HepG2 (cell line): ENCODE data around the gene DCHS2. TPM values are rescaled to one million over a fixed set of nuclear protein-coding genes. Genes with fewer than 3 reads are reported as not detected.

Experiments used
- ATAC-seq: fragments of 200-7000 bp; cut with Tn5 transposase; 3 replicates; pipeline ENCODE4 v1.9.1; 2020; ENCODE audit warnings: mild to moderate bottlenecking, moderate library complexity
- BruUV-seq: library from RNA; stranded (reverse); fragments of 400-500 nt; replicated peaks from 2 replicates; lab custom pipeline; 2021; lab: Mats Ljungman, UMichigan
- CTCF ChIA-PET: fragments of 300-600 bp; formaldehyde crosslinking; extraction: SDS; loops from one replicate; lab custom pipeline; 2021; ENCODE audit warnings: low total read pairs, inconsistent platforms, low intra/inter-chr PET ratio; lab: Yijun Ruan, JAX
- POLR2A ChIA-PET: fragments of 350-600 bp; sonication (Branson Sonifier 250); formaldehyde crosslinking; loops from one replicate; lab custom pipeline; 2020; ENCODE audit warnings: antibody characterized with exemption, inconsistent platforms; lab: Yijun Ruan, JAX
- DNase-seq: peaks from one replicate; pipeline ENCODE4 v3.0.0-alpha.2; 2015; ENCODE audit warnings: low spot score
- FAIRE-seq: peaks from 3 replicates; lab custom pipeline; 2011; peaks lifted over from hg19 to GRCh38; lab: Jason Lieb, UNC
- H2AFZ ChIP-seq: one replicate; pipeline ENCODE4 v1.6.1; 2011; ENCODE audit warnings: low read length, inconsistent platforms
- H3K27ac ChIP-seq: fragments of 300-600 bp; 3 replicates; pipeline ENCODE4 v1.8.0; 2011; ENCODE audit warnings: mixed run types, mild to moderate bottlenecking, mixed read lengths, low read length, inconsistent platforms; ENCODE audit not compliant: insufficient read depth; ENCODE audit errors: extremely low read length
- H3K27me3 ChIP-seq, 2 experiments: fragments of 200-600 bp in 1 of 2; 2 replicates in 1 of 2; 3 replicates in 1 of 2; pipeline versions ENCODE4 v1.6.0 to v1.8.0; 2011; ENCODE audit warnings: low read length in 2 of 2, mild to moderate bottlenecking in 2 of 2, moderate library complexity in 2 of 2, inconsistent platforms in 1 of 2; ENCODE audit not compliant: insufficient read depth in 2 of 2, control insufficient read depth in 1 of 2
- H3K36me3 ChIP-seq, 2 experiments: fragments of 200-600 bp in 1 of 2; replicated peaks in 1 of 2; 2 replicates in 1 of 2; 3 replicates in 1 of 2; pipeline versions ENCODE4 v1.5.1 to v1.8.0; 2011; ENCODE audit warnings: low read length in 2 of 2, inconsistent platforms in 1 of 2; ENCODE audit not compliant: insufficient read depth in 2 of 2, control insufficient read depth in 1 of 2
- H3K4me1 ChIP-seq: 2 replicates; pipeline ENCODE4 v1.5.1; 2012; ENCODE audit warnings: low read length, inconsistent platforms; ENCODE audit not compliant: insufficient read depth
- H3K4me2 ChIP-seq: 2 replicates; pipeline ENCODE4 v1.6.0; 2011; ENCODE audit warnings: low read depth, low read length, inconsistent platforms
- H3K4me3 ChIP-seq, 3 experiments: fragments of 200-600 bp in 1 of 3; sonication (generic), shearing (Covaris generic) in 1 of 3; replicated peaks in 1 of 3; 2 replicates each; pipeline ENCODE4 v1.5.1; 2011 to 2016; ENCODE audit warnings: low read length in 3 of 3, inconsistent platforms in 2 of 3, low read depth in 2 of 3, mild to moderate bottlenecking in 2 of 3, control low read depth in 1 of 3, mixed read lengths in 1 of 3; ENCODE audit not compliant: insufficient read depth in 1 of 3
- H3K79me2 ChIP-seq: one replicate; pipeline ENCODE4 v1.6.1; 2011; ENCODE audit warnings: low read length, inconsistent platforms; ENCODE audit not compliant: insufficient read depth
- H3K9ac ChIP-seq: 2 replicates; pipeline ENCODE4 v1.6.0; 2011; ENCODE audit warnings: mild to moderate bottlenecking, low read depth, low read length, inconsistent platforms; ENCODE audit not compliant: insufficient read depth
- H3K9me3 ChIP-seq: 2 replicates; pipeline ENCODE4 v1.5.1; 2012; ENCODE audit warnings: mild to moderate bottlenecking, low read length
- H4K20me1 ChIP-seq: 2 replicates; pipeline ENCODE4 v1.6.0; 2011; ENCODE audit warnings: inconsistent platforms, mild to moderate bottlenecking, low read length, moderate library complexity; ENCODE audit not compliant: insufficient read depth
- AKAP8 ChIP-seq: sonication (generic); formaldehyde crosslinking; IDR thresholded peaks from 2 replicates; pipeline ENCODE4 v1.5.1; 2020; ENCODE audit warnings: mild to moderate bottlenecking, missing genetic modification reagents
- BRCA1 ChIP-seq: sonication (generic); formaldehyde crosslinking; IDR thresholded peaks from 2 replicates; pipeline ENCODE4 v1.4.0; 2020; ENCODE audit warnings: missing genetic modification reagents
- FOXA3 ChIP-seq: IDR thresholded peaks from 2 replicates; pipeline ENCODE4 v1.6.1; 2016; ENCODE audit warnings: missing genetic modification reagents, missing compliant biosample characterization
- MXD4 ChIP-seq: IDR thresholded peaks from 2 replicates; pipeline ENCODE4 v1.6.1; 2016; ENCODE audit warnings: mild to moderate bottlenecking, missing biosample characterization, missing genetic modification reagents
- TP53 ChIP-seq: sonication (generic); formaldehyde crosslinking; conservative IDR thresholded peaks from 2 replicates; pipeline ENCODE4 v1.4.0; 2020; ENCODE audit warnings: missing genetic modification reagents
- XRCC5 ChIP-seq: fragments of 200-400 bp; formaldehyde crosslinking; optimal IDR thresholded peaks from 2 replicates; pipeline ENCODE3; 2017; ENCODE audit warnings: mild to moderate bottlenecking, low read length
- ZBTB1 ChIP-seq: sonication (generic); formaldehyde crosslinking; IDR thresholded peaks from 2 replicates; pipeline ENCODE4 v1.4.0; 2020; ENCODE audit warnings: missing genetic modification reagents, borderline replicate concordance
- ZBTB8A ChIP-seq: sonication (generic); formaldehyde crosslinking; IDR thresholded peaks from 2 replicates; pipeline ENCODE4 v1.4.0; 2020; ENCODE audit warnings: mild to moderate bottlenecking, low read depth, missing genetic modification reagents, borderline replicate concordance
- ZNF225 ChIP-seq: sonication (generic); formaldehyde crosslinking; IDR thresholded peaks from 2 replicates; pipeline ENCODE4 v1.4.0; 2020; ENCODE audit warnings: mild to moderate bottlenecking, missing genetic modification reagents
- ZNF256 ChIP-seq: sonication (generic); formaldehyde crosslinking; conservative IDR thresholded peaks from 2 replicates; pipeline ENCODE4 v1.4.0; 2020; ENCODE audit warnings: missing genetic modification reagents
- ZNF274 ChIP-seq: sonication (generic); formaldehyde crosslinking; IDR thresholded peaks from 2 replicates; pipeline ENCODE4 v1.5.1; 2020; ENCODE audit warnings: mild to moderate bottlenecking, missing genetic modification reagents
- ZNF292 ChIP-seq: sonication (generic); formaldehyde crosslinking; IDR thresholded peaks from 2 replicates; pipeline ENCODE4 v1.8.1; 2022; ENCODE audit warnings: mild to moderate bottlenecking, low read depth, missing genetic modification reagents, borderline replicate concordance
- ZNF564 ChIP-seq: sonication (generic); formaldehyde crosslinking; IDR thresholded peaks from 2 replicates; pipeline ENCODE4 v1.8.1; 2023; ENCODE audit warnings: mild to moderate bottlenecking, missing genetic modification reagents
- ZNF781 ChIP-seq: sonication (generic); formaldehyde crosslinking; IDR thresholded peaks from 2 replicates; pipeline ENCODE4 v1.5.1; 2020; ENCODE audit warnings: borderline replicate concordance, mild to moderate bottlenecking, missing genetic modification reagents; ENCODE audit errors: not compliant biosample characterization
- WGBS: methylation state at CpG from one replicate; pipeline ENCODE4 v1.1.6; 2017; ENCODE audit warnings: low lambda C conversion rate; 5-methylcytosine and 5-hydroxymethylcytosine counted together
- in situ Hi-C: cut with HindIII; loops from 2 replicates; pipeline ENCODE4 v1.10.0; 2017; ENCODE audit warnings: low pct_unique_long_range_greater_than_20kb; ENCODE audit not compliant: extremely low pct_ligation_motif_present
- intact Hi-C: fragments of 100-400 bp; cut with micrococcal nuclease; formaldehyde crosslinking; loops from one replicate; pipeline ENCODE4 v1.10.0; 2022; ENCODE audit not compliant: unreplicated experiment
- polyA plus RNA-seq, 8 experiments: library from polyadenylated mRNA; depleted of rRNA in 3 of 8; stranded (reverse) in 7 of 8; unstranded in 1 of 8; fragments of >200 nt; fragmentation: Illumina TruSeq in 4 of 8; extraction: Trizol in 4 of 8; gene quantifications; 2 replicates each; pipeline versions ENCODE4 v1.2.1 to v1.2.3, GENCODE V29; 2011 to 2016; ENCODE audit warnings: low read depth in 4 of 8, missing spikeins in 1 of 8, mixed read lengths in 1 of 8; ENCODE audit not compliant: insufficient read depth in 1 of 8
- total RNA-seq, 5 experiments: library from RNA; depleted of rRNA; stranded (reverse); fragments of >200 nt; fragmentation: Illumina TruSeq; extraction: Trizol; gene quantifications; 2 replicates each; pipeline ENCODE4 v1.2.3, GENCODE V29; 2016; ENCODE audit warnings: low read depth in 1 of 5
- TF ChIP-seq, protein P1 (sequence below): IDR thresholded peaks from 2 replicates; pipeline ENCODE4 v1.6.1; 2016; ENCODE audit warnings: low read depth
- TF ChIP-seq, protein P2 (sequence below): sonication (generic); formaldehyde crosslinking; IDR thresholded peaks from 2 replicates; pipeline ENCODE4 v1.8.1; 2023; ENCODE audit warnings: missing genetic modification reagents, inconsistent platforms, borderline replicate concordance
- TF ChIP-seq, protein P3 (sequence below): IDR thresholded peaks from 2 replicates; pipeline ENCODE4 v1.6.1; 2012; ENCODE audit warnings: low read depth, low read length, improper control_type of control experiment
- TF ChIP-seq, protein P4 (sequence below), 2 experiments: sonication (generic) in 1 of 2; formaldehyde crosslinking in 1 of 2; IDR thresholded peaks; 2 replicates each; pipeline versions ENCODE4 v1.5.1 to v1.6.1; 2011 to 2020; ENCODE audit warnings: borderline replicate concordance in 1 of 2, low read depth in 1 of 2, low read length in 1 of 2, mild to moderate bottlenecking in 1 of 2, missing genetic modification reagents in 1 of 2, moderate library complexity in 1 of 2

Gene DCHS2
- total and polyA plus RNA-seq, 2 of the 13 experiments (the other 11 are each of a cell fraction or from before 2014, with no cell fraction given) = 0.03 TPM; not detected in 1

DNA sequence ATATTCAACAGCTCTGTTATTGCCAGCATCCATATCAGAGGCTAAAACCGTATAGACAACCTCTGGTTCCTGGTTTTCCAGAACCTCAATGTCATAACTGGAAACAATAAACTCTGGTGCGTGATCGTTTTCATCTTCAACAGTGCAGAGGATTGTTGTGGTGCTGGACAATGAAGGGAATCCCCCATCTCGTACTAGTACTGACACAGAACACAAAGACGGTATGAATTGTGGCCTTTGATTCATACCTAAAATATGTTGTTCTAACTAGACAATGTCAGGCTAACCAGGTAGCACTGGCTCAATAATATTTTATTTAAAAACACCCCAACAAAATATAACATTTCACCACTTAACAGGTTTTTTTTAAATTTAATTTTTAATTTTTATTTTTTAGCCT lies 186.9 kb downstream of the DCHS2 start:
- 13% methylated on average over 5 of the region's 5 CpGs for WGBS

More for the DNA sequence above, 186.9 kb downstream of the DCHS2 start:
- Histone ChIP-seq H3K27me3 (no peaks in the 10 kb centered on the region), H4K20me1 (no peaks in the 10 kb centered on the region), H3K9me3 (no peaks in the 10 kb centered on the region), H2AFZ (no peak overlapping the region), H3K9ac (no peak overlapping the region), H3K4me3 (no peak overlapping the region), H3K4me1 (no peaks in the 10 kb centered on the region), H3K4me2 (no peak overlapping the region), H3K27ac (no peak overlapping the region), H3K36me3 (no peaks in the 10 kb centered on the region), H3K79me2 (no peaks in the 10 kb centered on the region)
- POLR2A ChIA-PET = no interaction called here
- FAIRE-seq (no peak), DNase-seq (no peak), ATAC-seq (no peak)
- in situ Hi-C loops = no loop called here
- no TSS peak for BruUV-seq
- intact Hi-C loops = no loop called here
- CTCF ChIA-PET = no interaction called here
- TF ChIP-seq TP53 (CRISPR knock-in tag) (no peak), ZNF564 (CRISPR knock-in tag) (no peak), ZNF274 (no peak), BRCA1 (CRISPR knock-in tag) (no peak), XRCC5 (no peak), ZNF781 (CRISPR knock-in tag) (no peak), ZNF292 (CRISPR knock-in tag) (no peak), ZNF256 (CRISPR knock-in tag) (no peak), ZBTB8A (CRISPR knock-in tag) (no peak), ZNF225 (CRISPR knock-in tag) (no peak), AKAP8 (no peak), FOXA3 (CRISPR knock-in tag) (no peak), MXD4 (no peak), ZBTB1 (no peak)
- TF ChIP-seq, protein P1, sequence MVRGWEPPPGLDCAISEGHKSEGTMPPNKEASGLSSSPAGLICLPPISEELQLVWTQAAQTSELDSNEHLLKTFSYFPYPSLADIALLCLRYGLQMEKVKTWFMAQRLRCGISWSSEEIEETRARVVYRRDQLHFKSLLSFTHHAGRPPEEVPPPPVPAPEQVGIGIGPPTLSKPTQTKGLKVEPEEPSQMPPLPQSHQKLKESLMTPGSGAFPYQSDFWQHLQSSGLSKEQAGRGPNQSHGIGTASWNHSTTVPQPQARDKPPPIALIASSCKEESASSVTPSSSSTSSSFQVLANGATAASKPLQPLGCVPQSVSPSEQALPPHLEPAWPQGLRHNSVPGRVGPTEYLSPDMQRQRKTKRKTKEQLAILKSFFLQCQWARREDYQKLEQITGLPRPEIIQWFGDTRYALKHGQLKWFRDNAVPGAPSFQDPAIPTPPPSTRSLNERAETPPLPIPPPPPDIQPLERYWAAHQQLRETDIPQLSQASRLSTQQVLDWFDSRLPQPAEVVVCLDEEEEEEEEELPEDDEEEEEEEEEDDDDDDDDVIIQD (CRISPR knock-in tag) = no peak
- TF ChIP-seq, protein P2, sequence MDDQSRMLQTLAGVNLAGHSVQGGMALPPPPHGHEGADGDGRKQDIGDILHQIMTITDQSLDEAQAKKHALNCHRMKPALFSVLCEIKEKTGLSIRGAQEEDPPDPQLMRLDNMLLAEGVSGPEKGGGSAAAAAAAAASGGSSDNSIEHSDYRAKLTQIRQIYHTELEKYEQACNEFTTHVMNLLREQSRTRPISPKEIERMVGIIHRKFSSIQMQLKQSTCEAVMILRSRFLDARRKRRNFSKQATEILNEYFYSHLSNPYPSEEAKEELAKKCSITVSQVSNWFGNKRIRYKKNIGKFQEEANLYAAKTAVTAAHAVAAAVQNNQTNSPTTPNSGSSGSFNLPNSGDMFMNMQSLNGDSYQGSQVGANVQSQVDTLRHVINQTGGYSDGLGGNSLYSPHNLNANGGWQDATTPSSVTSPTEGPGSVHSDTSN (CRISPR knock-in tag) = no peak
- TF ChIP-seq, protein P3, sequence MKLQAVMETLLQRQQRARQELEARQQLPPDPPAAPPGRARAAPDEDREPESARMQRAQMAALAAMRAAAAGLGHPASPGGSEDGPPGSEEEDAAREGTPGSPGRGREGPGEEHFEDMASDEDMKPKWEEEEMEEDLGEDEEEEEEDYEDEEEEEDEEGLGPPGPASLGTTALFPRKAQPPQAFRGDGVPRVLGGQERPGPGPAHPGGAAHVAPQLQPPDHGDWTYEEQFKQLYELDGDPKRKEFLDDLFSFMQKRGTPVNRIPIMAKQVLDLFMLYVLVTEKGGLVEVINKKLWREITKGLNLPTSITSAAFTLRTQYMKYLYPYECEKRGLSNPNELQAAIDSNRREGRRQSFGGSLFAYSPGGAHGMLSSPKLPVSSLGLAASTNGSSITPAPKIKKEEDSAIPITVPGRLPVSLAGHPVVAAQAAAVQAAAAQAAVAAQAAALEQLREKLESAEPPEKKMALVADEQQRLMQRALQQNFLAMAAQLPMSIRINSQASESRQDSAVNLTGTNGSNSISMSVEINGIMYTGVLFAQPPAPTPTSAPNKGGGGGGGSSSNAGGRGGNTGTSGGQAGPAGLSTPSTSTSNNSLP = no peak
- TF ChIP-seq, protein P4, sequence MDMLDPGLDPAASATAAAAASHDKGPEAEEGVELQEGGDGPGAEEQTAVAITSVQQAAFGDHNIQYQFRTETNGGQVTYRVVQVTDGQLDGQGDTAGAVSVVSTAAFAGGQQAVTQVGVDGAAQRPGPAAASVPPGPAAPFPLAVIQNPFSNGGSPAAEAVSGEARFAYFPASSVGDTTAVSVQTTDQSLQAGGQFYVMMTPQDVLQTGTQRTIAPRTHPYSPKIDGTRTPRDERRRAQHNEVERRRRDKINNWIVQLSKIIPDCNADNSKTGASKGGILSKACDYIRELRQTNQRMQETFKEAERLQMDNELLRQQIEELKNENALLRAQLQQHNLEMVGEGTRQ (IDR thresholded peaks at IDR 0.05; ENCODE audit: low read depth, low read length) = no peak
- TF ChIP-seq, protein P4 (CRISPR knock-in tag; IDR thresholded peaks at IDR 0.05; ENCODE audit: borderline replicate concordance) = no peak
- TF ChIP-seq, all 625 proteins: peak for 0
